GM18951 (cell line): ENCODE data around the gene PRRT1B.

Source experiments
- POLR2A ChIP-seq: IDR thresholded peaks from 4 replicates; pipeline ENCODE4 v1.6.1; 2011; ENCODE audit warnings: mild to moderate bottlenecking; ENCODE audit not compliant: insufficient read length, insufficient read depth; ENCODE audit errors: extremely low read depth
- in situ Hi-C: fragments of 300-500 bp; cut with MboI; formaldehyde crosslinking; loops from one replicate; pipeline ENCODE4 v1.12.0; 2022; ENCODE audit warnings: low sequenced_read_pairs, mixed read lengths, inconsistent platforms; ENCODE audit not compliant: unreplicated experiment

The PRRT1B gene

DNA sequence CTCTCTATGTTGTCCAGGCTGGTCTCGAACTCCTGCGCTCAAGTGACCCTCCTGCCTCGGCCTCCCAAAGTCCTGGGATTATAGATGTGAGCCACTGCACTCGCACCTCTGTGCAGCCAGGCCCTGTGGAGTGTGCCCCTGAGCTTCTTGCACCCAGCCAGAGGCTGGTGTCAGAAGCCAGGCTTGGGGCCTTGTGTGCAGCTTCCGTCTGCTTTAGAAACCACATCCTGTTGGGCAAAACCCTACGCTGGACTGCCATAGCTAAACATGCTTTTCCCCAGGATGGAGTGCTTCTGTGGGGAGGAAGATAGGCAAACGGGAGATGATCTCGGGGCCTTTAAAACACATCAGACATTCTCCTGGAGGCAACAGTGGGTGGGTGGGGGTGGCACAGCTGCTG, 40.1 kb downstream of the PRRT1B start:
- TF ChIP-seq POLR2A: no peak
- in situ Hi-C loops: no loop called here

DNA sequence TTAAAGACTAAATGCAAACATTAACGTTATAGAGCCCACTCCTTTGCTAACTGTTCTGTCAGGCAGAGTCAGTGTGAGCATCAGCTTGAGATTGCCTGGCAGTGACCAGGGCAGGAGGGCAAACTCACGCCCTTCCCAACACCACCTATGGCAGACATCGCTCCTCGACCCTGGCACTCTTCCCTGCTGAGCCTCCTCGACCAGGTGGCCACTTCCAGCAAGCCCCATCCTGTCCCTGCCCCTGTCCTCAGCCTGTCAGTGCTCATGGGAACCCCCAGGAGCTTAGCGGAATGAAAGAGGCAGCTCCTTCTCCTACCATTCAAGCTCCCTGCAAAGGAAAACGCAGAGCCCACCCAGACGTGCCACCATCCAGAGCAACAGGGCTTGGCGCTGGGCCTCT, 42.0 kb downstream of the PRRT1B start:
- no peak for TF ChIP-seq POLR2A
- in situ Hi-C loops: no loop called here

DNA sequence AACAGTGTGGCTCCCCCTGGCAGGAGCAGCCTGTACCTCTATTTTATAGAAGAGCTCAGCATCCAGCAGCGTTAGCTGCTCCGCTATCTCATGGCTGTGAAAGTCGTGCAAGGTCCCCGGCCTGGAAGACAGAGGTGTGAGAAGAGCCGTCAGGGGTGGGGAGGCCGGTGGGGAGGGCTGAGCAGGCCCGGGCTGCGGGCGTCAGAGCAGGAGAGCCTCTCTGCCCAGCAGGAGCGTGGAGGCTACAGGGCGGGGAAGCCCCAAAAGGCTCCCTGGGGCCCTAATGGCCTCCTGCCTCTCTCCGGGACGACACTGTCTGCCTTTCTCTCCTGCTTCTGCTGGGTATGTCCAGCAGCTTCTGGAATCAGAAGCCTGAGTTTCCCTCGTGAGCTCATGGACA, 42.6 kb downstream of the PRRT1B start:
- TF ChIP-seq POLR2A: no peak
- in situ Hi-C loops: no loop called here

DNA sequence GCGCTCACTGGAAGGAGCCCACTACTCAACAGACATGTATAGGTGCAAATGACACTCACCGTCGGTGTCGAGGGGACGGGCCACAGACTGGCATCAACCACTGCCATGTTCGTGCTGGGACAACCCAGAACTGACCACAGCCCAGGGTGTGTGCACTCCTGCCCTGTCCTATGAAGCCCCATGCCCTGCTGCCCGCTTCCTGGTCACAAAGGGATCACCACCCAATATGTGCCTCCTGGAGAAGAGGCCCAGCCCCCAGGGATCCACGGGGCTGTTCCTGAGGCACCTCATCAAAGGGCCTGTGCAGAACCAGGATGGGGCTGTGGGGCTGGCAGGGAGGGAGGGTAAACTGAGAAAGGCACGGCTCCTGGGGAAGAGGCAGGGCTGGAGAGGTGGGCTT, 43.1 kb downstream of the PRRT1B start:
- no peak for TF ChIP-seq POLR2A
- in situ Hi-C loops: no loop called here

DNA sequence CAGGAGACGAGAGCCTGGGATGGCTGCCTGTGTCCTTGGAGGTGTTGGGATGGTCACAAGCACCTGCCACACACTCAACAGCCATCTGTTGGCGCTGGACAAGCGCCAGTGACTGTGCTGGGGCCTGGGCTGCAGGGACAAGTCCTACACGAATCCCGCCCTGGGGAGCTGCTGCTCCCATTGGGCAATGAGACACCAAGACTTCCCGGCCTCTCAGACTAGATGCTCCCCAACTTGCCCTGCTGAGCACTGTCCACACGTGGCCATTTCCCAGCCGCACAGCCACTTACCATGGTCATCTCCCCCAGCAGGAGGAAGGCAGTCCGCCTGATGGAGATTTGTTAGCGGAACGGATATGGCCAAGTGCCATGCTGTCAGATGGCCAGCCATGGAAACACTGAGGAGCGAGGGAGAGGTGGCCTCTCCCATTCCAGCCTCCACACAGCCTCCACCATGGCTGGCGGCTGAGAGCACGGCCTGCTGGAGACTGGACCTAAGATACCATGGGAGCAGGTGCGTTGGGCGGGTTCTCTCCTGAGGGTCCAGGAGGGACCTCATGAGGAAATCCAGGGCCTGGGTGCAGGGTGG, 43.9 kb downstream of the PRRT1B start:
- in situ Hi-C loops: no loop called here
- no peak for TF ChIP-seq POLR2A

DNA sequence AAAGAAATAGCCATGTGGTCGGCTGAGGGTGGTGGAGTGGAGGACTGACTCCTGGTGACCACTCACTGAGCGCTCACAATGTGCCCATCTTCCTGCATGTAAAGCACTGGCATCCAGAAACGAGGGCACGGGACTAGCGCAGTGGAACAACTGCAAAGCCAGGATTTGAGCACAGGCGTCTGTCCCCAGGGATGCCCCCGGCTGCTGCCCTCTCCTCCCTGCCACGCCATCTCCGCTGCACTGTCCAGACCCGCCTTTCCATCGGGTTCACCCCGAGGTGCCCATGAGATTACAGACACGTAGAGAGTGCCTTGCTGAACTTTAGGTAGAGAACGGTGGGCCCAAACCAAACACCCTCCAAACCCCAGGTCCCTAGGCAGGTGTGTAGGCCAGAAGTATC, 44.7 kb downstream of the PRRT1B start:
- TF ChIP-seq POLR2A: no peak
- in situ Hi-C loops: no loop called here

DNA sequence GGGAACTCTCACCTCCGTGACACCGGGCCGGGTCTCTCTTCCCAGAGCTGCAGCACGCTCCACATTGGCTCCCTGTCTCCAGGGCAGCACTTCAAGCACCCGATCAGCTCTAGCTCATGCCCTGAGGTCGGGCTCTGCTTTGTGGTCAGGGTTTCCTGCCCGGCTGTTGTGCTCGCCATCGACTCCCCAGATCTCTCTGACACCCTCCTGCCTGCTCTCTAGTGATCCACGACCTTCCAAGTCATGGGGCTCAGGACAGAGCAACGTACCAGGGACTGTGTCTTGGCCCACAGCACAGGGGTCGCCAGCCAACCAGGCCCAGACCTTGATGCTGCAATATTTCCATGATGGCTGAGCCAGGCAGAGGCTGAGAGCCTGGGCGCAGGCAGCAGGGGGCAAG, 45.1 kb downstream of the PRRT1B start:
- in situ Hi-C loops: no loop called here
- no peak for TF ChIP-seq POLR2A

DNA sequence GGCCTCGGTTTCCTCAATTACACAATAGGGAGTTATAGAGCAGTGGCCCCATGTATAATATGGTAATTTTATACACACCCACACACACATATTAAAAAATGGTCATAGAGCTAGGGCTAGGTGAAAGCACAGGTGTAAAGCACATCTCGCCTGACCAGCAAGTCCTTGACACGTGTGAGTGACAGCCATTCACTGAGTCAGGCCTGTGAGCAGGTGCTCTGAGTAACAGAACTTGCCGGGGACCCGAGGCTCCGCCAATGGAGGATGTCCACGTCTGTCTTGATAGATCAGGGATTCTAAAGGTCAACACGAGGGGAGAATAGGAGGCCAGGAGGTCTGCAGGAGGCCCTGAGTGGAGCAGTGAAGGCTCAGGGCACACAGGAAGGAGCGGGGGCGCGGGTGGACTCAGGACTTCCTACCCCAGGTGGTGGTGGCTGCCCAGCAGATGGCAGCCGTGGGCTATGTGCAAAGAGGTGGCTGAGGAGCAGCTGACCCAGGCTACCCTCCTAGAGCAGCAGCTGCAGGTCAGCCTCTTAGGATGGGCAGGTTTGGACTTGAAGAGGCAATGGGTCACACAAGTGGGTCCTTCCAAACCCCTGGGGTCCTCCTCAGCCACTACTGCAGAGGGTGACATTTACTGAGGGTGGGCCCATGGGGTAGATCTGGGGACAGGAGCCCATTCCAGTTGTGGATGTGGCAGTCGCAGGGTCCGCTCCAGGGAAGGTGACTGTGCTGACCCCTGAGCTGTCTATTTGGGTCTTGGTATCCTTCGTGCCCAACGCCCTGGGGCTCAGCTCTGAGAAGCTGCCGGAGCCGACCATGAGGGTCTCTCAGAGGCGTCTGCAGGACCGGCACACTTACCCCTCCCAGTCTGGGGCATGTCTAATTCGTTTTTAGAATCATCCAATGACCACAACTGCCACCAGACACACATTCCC, 45.9 kb downstream of the PRRT1B start:
- TF ChIP-seq POLR2A: no peak
- in situ Hi-C loops: no loop called here

DNA sequence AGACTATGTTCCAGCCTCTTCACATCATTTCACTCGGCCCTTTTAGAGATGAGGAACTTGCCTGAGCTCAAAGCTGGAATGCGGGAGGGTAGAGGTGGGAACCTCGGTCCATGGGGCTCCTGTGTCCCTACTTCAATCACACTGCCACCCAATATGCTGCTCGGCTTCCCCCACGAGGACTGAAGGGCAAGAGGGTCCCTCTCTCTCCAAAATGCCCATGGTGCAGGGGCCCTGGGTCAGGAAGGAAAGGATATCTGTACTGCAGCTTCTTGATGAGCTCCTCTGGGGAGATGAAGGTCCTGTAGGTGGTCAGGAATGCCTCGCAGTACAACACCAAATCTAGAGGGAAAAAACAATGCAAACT, 46.5 kb downstream of the PRRT1B start:
- in situ Hi-C loops: no loop called here
- no peak for TF ChIP-seq POLR2A

DNA sequence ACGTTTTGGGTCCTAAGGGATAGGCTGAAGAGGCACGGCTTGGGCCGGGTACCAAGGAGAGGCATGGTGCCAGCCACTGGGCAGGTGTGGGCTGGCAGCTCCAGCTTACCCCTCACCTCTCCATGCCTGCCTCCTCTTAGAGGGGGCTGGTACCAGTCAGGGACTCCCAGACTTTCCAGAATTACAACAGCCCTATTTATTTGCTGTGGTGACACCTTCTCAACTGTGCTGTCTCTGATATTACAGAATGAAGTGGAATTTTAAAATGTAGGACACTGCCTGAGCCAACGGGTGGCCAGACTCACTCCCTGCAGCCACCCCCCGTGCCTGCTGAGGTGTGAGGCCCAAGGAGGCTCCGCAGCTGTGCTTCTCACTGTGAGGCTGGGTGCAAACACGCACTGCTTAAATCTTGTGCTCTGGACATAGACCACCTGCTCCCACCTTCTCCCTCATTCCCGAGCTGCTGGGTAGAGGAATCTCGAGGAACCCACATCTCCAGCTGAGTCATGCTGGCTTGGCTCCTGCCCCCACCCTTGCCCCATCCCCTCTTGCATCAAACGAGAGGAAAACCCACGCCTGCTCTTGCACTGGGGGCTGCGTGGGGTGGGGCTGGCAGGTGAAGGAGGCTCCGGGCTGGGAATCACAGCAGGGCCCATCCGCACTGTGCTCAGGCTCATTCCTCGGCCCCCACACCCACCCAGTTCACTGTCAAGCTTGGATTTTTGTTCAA, 47.9 kb downstream of the PRRT1B start:
- no peak for TF ChIP-seq POLR2A
- in situ Hi-C loops: no loop called here

DNA sequence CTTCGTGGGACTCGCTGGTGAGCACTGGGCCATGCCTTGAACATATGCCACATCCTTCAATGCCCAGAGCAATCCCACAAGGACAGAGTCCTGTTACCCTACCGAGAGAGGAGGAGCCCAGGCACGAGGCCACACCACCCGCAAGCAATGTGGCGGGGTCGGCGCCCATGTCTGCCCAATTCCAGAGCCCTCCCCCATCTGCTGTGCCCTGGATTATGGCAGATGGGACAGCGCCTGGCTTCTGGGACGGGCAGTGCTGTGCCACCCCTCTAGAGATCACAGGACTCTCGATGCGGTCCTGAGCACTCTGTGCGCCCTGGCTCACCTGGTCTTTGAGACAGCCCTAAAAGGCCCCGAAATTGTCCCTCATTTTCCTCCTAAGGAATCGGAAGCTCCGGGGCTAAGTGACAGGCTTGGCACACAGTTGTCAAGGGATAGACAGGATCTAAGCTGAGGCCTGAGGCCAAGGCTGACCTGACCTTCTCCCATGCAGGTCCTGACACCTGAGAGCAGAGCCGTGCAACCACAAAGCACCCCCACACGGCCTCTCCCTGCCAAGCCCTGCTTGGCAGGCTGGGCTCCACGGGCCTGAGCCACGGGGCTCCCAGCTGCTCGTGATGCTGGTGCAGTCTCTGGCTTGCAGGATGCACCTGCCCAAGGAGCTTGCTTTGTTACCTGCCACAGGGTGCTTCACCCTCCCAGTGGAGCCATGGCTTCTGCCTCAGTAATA, 48.8 kb downstream of the PRRT1B start:
- no peak for TF ChIP-seq POLR2A
- in situ Hi-C loops: no loop called here

DNA sequence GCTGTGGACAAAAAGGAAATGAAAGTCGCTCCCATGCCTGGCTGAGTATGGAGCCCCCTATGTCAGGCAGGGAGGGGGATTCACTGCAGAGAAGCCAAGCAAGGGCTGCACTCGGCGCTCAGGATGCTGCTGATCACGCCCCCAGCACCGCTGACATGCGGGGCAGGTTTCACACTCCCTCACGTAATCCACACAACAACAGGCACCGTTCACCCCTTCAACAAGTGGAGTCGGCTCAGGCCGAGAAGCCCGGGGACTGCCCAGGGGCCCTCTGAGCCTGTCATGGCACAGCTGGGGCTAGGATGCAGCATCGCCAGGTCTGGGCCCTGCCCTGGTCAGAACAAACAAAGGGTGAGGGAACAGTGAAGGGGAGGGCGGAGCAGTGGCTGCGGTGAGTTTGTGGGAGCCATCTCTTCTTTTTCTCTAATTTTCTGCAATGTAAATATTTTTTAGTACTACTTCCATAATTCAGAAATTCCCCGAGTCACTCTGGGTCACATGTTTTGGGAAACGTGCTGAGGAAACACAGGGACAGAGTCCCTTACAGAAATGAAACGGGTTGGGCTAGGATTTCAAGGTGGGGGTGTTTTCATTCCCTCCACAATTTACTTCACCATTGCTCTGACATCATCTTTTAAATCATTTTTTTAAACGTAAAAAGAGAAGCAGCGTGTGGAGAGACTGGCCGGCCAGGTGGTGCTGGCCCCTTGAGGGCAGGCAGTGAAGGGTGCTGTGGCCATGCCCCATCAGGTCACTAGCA, 49.8 kb downstream of the PRRT1B start:
- no peak for TF ChIP-seq POLR2A
- in situ Hi-C loops: loop anchor here (5.0 kb wide), 1 partner anchor 147 kb away; the partner anchor contains the start of gene RAPGEF1

DNA sequence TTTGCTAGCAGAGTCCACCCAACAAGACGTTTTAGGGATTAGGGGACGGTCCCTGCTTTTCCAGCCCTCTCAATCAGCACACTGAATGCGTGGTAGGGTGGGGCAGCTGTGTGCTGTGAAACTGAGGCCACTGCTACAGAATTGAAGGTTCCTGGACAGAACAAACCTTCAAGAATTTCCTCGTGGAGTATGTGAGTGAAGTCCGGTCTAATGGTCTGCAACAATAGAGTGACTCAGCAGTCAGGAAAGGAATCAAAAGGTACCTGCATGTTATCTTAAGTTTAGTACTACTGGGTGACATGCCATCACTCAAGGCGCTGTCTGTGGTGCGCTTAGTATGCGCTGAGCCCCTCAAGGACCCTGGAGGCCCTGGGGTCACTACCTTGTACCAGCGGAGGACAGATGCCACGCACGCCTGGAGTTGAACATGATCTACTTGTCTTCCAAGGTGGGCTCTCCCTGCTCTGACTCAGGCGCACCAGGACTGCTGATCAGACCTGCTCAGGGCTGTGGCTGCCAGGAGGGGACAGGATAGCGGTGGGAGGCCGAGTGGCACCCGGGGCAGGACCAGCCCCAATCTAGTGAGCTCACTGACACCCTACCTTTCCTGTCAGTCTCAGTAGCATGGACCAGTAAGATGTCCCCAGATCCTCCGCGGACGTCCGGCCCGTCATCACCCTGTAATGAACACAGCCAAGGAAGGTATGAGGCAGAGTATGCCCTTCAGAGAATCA, 50.5 kb downstream of the PRRT1B start:
- in situ Hi-C loops: loop anchor here (5.0 kb wide), 1 partner anchor 146 kb away; the partner anchor contains the start of gene RAPGEF1
- no peak for TF ChIP-seq POLR2A
